ENCODE results near the gene STIM1.
"Not testable (repeated sequence)": the region's sequence is repeated elsewhere in the genome, so short reads cannot be mapped to it uniquely, and the experiment has no call there.

Gene STIM1

DNA sequence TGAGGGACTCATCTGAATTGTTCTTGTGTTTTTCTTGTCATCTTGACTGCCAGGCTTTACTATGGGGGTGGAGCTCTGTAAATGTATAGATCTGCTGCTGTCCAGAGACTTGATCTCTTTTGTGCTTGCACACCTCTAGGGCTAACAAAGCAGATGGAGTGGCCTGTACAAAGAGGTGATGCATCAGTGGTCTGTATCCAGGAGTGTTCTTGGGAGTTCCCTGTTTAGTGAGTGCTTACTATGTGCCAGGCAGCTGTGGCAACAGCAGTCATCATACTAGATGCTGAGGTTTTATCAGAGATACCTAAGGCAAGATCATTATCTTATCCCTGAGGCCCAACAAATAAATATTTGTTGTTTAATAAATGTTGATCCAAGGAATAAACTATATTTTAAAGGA, 33.4 kb downstream of the STIM1 start:
- Histone ChIP-seq H3K36me3 (ENCODE audit: insufficient read depth, low read length) (no peaks in the 10 kb centered on the region), H3K4me3 (ENCODE audit: low read depth, low read length) (no peak overlapping the region), H3K79me2 (ENCODE audit: control insufficient read depth, insufficient read depth, low read length, unreplicated experiment) (peaks cover 22% of the 10 kb centered on the region), H3K4me1 (ENCODE audit: control insufficient read depth, insufficient read depth, low read length, unreplicated experiment) (peaks cover 15% of the 10 kb centered on the region), H3K27me3 (ENCODE audit: insufficient read depth, low read length) (no peaks in the 10 kb centered on the region), H3K27ac (ENCODE audit: low read depth, low read length) (no peak overlapping the region), H2AFZ (ENCODE audit: low read length, unreplicated experiment) (no peak overlapping the region)

DNA sequence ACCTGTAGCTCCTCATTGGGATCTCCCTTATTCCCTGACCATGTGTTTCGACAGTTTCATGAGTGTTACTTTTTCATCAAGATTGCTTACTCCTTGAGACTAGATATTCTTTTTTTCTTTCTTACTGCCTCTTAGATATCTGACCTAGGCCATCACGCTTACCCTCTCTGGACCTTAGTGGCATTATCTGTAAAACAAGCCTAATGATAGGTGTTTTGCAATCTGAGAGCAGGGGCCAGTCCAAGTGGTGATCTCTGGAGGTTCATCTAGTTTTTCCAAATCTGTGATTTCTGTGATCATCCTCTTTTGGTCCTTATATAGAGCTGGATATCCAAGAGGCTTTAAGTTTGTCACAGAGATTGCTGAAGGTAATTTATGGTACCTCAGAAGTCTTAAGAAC, 34.5 kb downstream of the STIM1 start:
- no peaks in the 10 kb centered on the region for H3K27me3 ChIP-seq (ENCODE audit: insufficient read depth, low read length)
- no peak overlapping the region for H2AFZ ChIP-seq (ENCODE audit: low read length, unreplicated experiment)
- peaks cover 27% of the 10 kb centered on the region for H3K4me1 ChIP-seq (ENCODE audit: control insufficient read depth, insufficient read depth, low read length, unreplicated experiment)
- H3K27ac ChIP-seq (ENCODE audit: low read depth, low read length), result no peak overlapping the region
- peaks cover 14% of the 10 kb centered on the region for H3K79me2 ChIP-seq (ENCODE audit: control insufficient read depth, insufficient read depth, low read length, unreplicated experiment)
- H3K36me3 ChIP-seq (ENCODE audit: insufficient read depth, low read length), result no peaks in the 10 kb centered on the region
- no peak overlapping the region for H3K4me3 ChIP-seq (ENCODE audit: low read depth, low read length)

- Histone ChIP-seq H3K4me3 (ENCODE audit: low read depth, low read length) (no peak overlapping the region), H3K79me2 (ENCODE audit: control insufficient read depth, insufficient read depth, low read length, unreplicated experiment) (peaks cover 14% of the 10 kb centered on the region), H3K4me1 (ENCODE audit: control insufficient read depth, insufficient read depth, low read length, unreplicated experiment) (peaks cover 29% of the 10 kb centered on the region), H2AFZ (ENCODE audit: low read length, unreplicated experiment) (no peak overlapping the region), H3K27me3 (ENCODE audit: insufficient read depth, low read length) (no peaks in the 10 kb centered on the region), H3K27ac (ENCODE audit: low read depth, low read length) (no peak overlapping the region), H3K36me3 (ENCODE audit: insufficient read depth, low read length) (no peaks in the 10 kb centered on the region)
Observed at GRCh38 chr11:3890806-3891205, 35.3 kb downstream of the STIM1 start.

- H3K4me1 ChIP-seq (ENCODE audit: control insufficient read depth, insufficient read depth, low read length, unreplicated experiment), result peaks cover 24% of the 10 kb centered on the region
- no peak overlapping the region for H2AFZ ChIP-seq (ENCODE audit: low read length, unreplicated experiment)
- peaks cover 13% of the 10 kb centered on the region for H3K79me2 ChIP-seq (ENCODE audit: control insufficient read depth, insufficient read depth, low read length, unreplicated experiment)
- no peak overlapping the region for H3K4me3 ChIP-seq (ENCODE audit: low read depth, low read length)
- H3K27ac ChIP-seq (ENCODE audit: low read depth, low read length), result no peak overlapping the region
- H3K36me3 ChIP-seq (ENCODE audit: insufficient read depth, low read length), result no peaks in the 10 kb centered on the region
- no peaks in the 10 kb centered on the region for H3K27me3 ChIP-seq (ENCODE audit: insufficient read depth, low read length)
Observed at GRCh38 chr11:3891751-3892150, 36.3 kb downstream of the STIM1 start.

GRCh38 chr11:3892156-3892555, 36.7 kb downstream of the STIM1 start:
- Histone ChIP-seq H3K4me3 (ENCODE audit: low read depth, low read length) (no peak overlapping the region), H3K27ac (ENCODE audit: low read depth, low read length) (no peak overlapping the region), H3K27me3 (ENCODE audit: insufficient read depth, low read length) (no peaks in the 10 kb centered on the region), H3K36me3 (ENCODE audit: insufficient read depth, low read length) (no peaks in the 10 kb centered on the region), H3K4me1 (ENCODE audit: control insufficient read depth, insufficient read depth, low read length, unreplicated experiment) (peaks cover 24% of the 10 kb centered on the region), H3K79me2 (ENCODE audit: control insufficient read depth, insufficient read depth, low read length, unreplicated experiment) (peaks cover 15% of the 10 kb centered on the region), H2AFZ (ENCODE audit: low read length, unreplicated experiment) (no peak overlapping the region)

- Histone ChIP-seq H2AFZ (ENCODE audit: low read length, unreplicated experiment) (no peak overlapping the region), H3K79me2 (ENCODE audit: control insufficient read depth, insufficient read depth, low read length, unreplicated experiment) (peaks cover 14% of the 10 kb centered on the region), H3K4me1 (ENCODE audit: control insufficient read depth, insufficient read depth, low read length, unreplicated experiment) (peaks cover 24% of the 10 kb centered on the region), H3K27me3 (ENCODE audit: insufficient read depth, low read length) (no peaks in the 10 kb centered on the region), H3K36me3 (ENCODE audit: insufficient read depth, low read length) (no peaks in the 10 kb centered on the region), H3K27ac (ENCODE audit: low read depth, low read length) (peak overlapping the region; percentile 80; the same call in 1 of the 2 replicates), H3K4me3 (ENCODE audit: low read depth, low read length) (no peak overlapping the region)
Observed at GRCh38 chr11:3893311-3893710, 37.8 kb downstream of the STIM1 start.

DNA sequence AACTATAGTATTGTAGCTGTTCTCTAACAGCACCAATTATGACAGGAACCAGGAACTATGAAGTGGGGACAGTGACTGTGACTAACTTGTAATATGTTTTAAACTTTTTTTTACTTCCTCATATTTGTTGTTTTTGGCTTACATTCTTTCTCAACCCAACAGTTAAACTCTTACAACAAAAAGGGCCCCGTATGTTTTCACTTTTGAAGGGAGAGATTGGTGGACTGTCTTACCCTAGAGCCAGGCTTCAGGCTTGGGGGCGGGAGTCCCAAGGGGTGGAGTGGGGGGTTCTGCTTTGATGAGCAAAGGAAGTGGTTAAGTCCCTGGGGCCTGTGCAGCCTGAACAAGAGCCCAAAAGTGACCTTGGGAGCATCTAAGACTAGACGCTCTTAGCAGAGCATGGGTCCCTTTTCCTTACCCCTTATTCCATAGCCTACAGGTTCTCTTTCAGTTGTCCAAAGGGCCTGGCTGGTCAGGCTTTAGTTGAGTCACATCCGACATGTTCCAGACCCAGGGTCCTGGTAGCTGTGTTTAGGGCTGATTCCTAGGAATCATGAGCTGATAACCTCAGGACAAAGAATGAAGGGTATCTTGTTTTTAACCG, 38.8 kb downstream of the STIM1 start:
- Histone ChIP-seq H3K4me1 (ENCODE audit: control insufficient read depth, insufficient read depth, low read length, unreplicated experiment) (peaks cover 24% of the 10 kb centered on the region), H3K4me3 (ENCODE audit: low read depth, low read length) (peak overlapping the region; percentile 32; the same call in 1 of the 2 replicates), H3K79me2 (ENCODE audit: control insufficient read depth, insufficient read depth, low read length, unreplicated experiment) (peaks cover 14% of the 10 kb centered on the region), H3K27ac (ENCODE audit: low read depth, low read length) (peak overlapping the region; percentile 80), H2AFZ (ENCODE audit: low read length, unreplicated experiment) (peak overlapping the region; percentile 19), H3K27me3 (ENCODE audit: insufficient read depth, low read length) (no peaks in the 10 kb centered on the region), H3K36me3 (ENCODE audit: insufficient read depth, low read length) (no peaks in the 10 kb centered on the region)

DNA sequence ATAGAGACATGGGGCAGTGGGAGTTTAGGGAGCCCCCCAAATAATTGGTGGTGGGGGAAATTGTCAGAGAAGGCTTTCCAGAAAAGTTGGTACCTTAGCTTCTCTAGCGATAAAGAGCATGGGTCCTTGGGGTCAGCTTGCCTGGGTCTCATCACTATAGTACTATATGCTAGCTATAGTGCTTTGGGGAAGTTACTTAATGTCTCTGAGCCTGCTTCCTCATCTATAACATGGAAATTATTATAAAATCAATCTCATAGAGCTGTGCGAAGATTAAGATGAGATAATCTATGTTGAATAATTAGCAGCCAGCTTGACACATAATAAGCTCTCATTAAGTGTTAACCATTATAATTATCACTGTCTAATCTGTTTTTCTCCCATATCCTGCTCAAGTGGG, 41.2 kb downstream of the STIM1 start:
- no peaks in the 10 kb centered on the region for H3K27me3 ChIP-seq (ENCODE audit: insufficient read depth, low read length)
- peaks cover 13% of the 10 kb centered on the region for H3K79me2 ChIP-seq (ENCODE audit: control insufficient read depth, insufficient read depth, low read length, unreplicated experiment)
- H2AFZ ChIP-seq (ENCODE audit: low read length, unreplicated experiment), result no peak overlapping the region
- H3K36me3 ChIP-seq (ENCODE audit: insufficient read depth, low read length), result no peaks in the 10 kb centered on the region
- no peak overlapping the region for H3K27ac ChIP-seq (ENCODE audit: low read depth, low read length)
- H3K4me3 ChIP-seq (ENCODE audit: low read depth, low read length), result no peak overlapping the region
- H3K4me1 ChIP-seq (ENCODE audit: control insufficient read depth, insufficient read depth, low read length, unreplicated experiment), result peaks cover 24% of the 10 kb centered on the region

DNA sequence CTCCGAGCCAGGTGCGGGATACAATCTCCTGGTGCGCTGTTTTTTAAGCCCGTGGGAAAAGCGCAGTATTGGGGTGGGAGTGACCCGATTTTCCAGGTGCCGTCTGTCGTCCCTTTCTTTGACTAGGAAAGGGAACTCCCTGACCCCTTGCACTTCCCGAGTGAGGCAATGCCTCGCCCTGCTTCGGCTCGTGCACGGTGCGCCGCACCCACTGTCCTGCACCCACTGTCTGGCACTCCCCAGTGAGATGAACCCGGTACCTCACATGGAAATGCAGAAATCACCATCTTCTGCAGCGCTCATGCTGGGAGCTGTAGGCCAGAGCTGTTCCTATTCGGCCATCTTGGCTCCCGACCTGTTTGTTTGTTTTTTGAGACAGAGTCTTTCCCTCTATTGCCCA, 44.8 kb downstream of the STIM1 start:
- not testable (repeated sequence) for H3K27ac ChIP-seq (ENCODE audit: low read depth, low read length); H2AFZ ChIP-seq (ENCODE audit: low read length, unreplicated experiment); H3K27me3 ChIP-seq (ENCODE audit: insufficient read depth, low read length); H3K36me3 ChIP-seq (ENCODE audit: insufficient read depth, low read length); H3K4me3 ChIP-seq (ENCODE audit: low read depth, low read length)
- Histone ChIP-seq H3K4me1 (ENCODE audit: control insufficient read depth, insufficient read depth, low read length, unreplicated experiment) (peaks cover 13% of the 10 kb centered on the region), H3K79me2 (ENCODE audit: control insufficient read depth, insufficient read depth, low read length, unreplicated experiment) (peaks cover 13% of the 10 kb centered on the region)

- H2AFZ ChIP-seq (ENCODE audit: low read length, unreplicated experiment), result no peak overlapping the region
- peaks cover 12% of the 10 kb centered on the region for H3K79me2 ChIP-seq (ENCODE audit: control insufficient read depth, insufficient read depth, low read length, unreplicated experiment)
- H3K36me3 ChIP-seq (ENCODE audit: insufficient read depth, low read length), result no peaks in the 10 kb centered on the region
- H3K27ac ChIP-seq (ENCODE audit: low read depth, low read length), result no peak overlapping the region
- H3K27me3 ChIP-seq (ENCODE audit: insufficient read depth, low read length), result no peaks in the 10 kb centered on the region
- H3K4me3 ChIP-seq (ENCODE audit: low read depth, low read length), result no peak overlapping the region
- peaks cover 22% of the 10 kb centered on the region for H3K4me1 ChIP-seq (ENCODE audit: control insufficient read depth, insufficient read depth, low read length, unreplicated experiment)
Observed at GRCh38 chr11:3901249-3902025, 46.0 kb downstream of the STIM1 start.

DNA sequence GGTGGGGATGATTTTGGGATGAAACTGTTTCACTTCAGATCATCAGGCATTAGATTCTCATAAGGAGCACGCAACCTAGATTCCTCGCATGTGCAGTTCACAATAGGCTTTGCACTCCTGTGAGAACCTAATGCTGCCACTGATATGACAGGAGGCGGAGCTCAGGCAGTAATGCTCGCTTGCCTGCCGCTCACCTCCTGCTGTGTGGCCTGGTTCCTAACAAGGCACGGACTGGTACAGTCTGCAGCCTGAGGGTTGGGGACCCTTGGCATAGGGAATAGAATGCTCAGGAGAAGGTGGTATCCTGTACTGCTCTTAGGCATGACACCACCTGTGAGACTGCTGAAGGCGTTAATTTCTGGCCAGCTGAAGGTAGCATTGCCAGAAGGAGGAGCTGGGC, 47.0 kb downstream of the STIM1 start:
- Histone ChIP-seq H3K79me2 (ENCODE audit: control insufficient read depth, insufficient read depth, low read length, unreplicated experiment) (peaks cover 16% of the 10 kb centered on the region), H3K27ac (ENCODE audit: low read depth, low read length) (no peak overlapping the region), H2AFZ (ENCODE audit: low read length, unreplicated experiment) (no peak overlapping the region)

More for the DNA sequence above, 47.0 kb downstream of the STIM1 start:
- Histone ChIP-seq H3K4me1 (ENCODE audit: control insufficient read depth, insufficient read depth, low read length, unreplicated experiment) (peaks cover 23% of the 10 kb centered on the region), H3K36me3 (ENCODE audit: insufficient read depth, low read length) (no peaks in the 10 kb centered on the region), H3K27me3 (ENCODE audit: insufficient read depth, low read length) (no peaks in the 10 kb centered on the region), H3K4me3 (ENCODE audit: low read depth, low read length) (no peak overlapping the region)
